GDM1 (cell line): Measurements from ENCODE around the gene PLEKHN1.
A peak's percentile ranks its signal among the peaks of the same experiment; 100 is the strongest.
"Not testable (repeated sequence)": the region's sequence is repeated elsewhere in the genome, so short reads cannot be mapped to it uniquely, and the experiment has no call there.

Experiments used
- DNase-seq: peaks from one replicate; lab custom pipeline; 2025; lab: John Stamatoyannopoulos, UW

The PLEKHN1 gene

DNA sequence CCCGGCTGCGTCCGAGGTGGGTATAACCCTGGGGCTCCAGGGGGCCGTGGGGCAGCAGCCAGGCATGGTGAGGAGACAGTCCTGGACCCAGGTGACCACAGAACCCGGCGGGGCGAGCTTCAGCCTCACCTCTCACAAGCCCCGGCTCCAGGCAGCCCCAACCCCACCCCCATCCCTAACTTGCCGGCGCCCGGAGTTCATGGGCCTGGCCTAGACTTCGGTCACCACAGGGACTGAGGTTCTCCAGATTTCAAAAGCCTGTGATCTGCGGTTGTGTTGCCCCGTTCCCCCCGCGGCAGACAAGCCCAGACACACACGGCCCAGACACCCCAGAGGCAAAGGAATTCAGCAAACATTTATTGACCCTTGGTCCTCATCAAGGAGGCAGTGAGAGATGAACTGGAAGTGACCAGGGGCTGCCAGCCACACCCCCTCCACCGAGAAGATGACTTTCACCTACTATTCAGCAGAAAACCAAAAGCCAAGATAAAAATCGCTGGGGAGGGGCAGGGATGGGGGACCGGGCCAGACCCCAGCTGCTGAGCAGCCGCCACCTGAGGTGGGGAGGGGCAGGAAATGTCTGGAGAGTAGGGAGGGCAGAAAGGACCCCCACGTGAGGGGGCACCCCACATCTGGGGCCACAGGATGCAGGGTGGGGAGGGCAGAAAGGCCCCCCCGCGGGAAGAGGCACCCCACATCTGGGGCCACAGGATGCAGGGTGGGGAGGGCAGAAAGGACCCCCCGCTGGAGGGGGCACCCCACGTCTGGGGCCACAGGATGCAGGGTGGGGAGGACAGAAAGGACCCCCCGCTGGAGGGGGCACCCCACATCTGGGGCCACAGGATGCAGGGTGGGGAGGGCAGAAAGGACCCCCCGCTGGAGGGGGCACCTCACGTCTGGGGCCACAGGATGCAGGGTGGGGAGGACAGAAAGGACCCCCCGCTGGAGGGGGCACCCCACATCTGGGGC lies 29.7 kb downstream of the PLEKHN1 start:
- no peak for DNase-seq

DNA sequence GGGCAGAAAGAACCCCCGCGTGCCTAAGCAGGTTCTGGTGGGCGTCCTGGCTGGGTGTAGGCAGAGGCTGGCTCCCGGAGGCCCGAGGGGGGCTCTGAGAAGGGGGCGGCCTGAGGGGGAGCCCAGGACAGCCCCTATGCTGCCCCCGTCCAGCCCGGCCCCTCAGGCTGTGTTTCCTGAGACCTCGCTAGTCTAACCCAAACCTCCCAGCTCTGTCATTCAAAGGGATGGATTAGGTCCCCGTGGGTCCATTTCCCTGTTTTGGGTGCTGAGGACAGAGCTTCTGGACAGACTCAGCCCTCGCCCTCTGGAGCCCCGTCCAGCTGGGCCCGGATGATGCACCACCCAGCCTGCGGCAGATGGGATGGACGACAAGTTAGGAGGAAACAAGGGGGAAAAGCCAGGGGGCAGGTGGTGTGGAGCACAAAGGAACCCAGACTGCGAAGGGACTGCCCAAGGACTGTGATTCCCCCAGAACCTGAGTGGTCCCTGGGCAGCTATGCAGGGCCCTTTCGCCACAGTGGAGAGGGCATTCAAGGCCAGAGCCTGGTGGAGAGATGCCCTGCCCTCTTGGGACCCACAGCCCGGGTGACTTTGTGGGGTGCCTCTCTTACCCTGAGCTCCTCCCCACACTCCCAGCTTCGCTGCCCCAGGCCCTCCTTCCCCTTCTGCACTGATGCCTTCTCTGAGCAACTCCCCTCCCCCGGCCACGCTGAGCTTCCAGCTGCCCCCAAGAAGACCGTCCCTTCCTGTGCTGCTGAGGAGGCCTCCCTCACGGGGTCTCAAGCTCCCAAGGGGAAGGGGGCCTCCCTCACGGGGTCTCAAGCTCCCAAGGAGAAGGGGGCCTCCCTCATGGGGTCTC lies 30.8 kb downstream of the PLEKHN1 start:
- no peak for DNase-seq

DNA sequence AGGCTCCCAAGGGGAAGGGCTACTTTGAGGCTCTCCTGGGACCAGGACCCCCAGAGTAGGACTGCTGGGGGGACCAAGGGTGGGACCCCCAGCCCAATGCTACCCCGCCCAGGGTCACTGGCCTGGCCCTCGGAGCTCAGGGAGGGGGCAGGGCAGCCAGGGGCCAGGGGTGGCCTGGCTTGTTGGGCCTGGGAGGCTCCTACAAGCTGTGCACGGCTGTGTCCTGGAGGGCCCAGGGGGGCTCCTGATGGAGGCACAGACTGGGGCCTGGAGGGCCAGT lies 31.4 kb downstream of the PLEKHN1 start:
- no peak for DNase-seq

DNA sequence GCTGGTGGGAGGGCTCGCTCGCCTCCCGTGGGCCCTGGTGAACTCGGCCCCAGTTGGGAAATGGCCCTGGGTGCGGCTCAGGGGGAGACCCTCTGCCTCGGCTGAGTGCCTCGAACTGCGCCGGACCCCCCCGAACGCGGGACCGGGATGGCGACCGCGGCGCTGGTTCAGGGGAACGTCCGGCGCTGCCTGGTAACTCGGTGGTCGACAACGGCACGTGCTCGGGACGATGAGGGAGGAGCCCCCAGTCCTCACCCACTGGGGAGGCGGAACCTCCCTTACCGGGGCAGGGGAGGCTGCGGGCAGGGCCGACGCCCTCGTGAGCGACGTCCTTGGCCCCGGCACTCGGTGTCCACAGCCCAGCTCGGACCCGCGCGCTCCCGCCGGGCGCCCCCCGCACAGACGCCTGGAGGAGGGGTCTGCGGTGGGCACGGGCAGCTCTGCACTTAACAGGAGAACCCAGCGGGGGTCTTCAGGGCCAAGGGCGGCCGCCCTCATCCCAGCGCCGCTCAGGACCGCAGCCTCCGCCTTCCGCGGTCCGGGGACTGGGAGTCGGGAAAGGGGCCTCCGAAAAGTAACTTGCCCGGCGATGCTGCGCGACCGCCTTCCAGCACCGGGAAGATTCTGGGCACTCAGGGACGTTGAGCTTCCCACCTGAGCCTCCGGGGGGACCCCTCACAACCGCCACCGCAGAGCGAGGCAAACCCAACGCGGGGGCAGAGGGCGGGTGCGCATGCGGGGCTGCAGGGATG lies 31.9 kb downstream of the PLEKHN1 start:
- DNase-seq, result no peak

DNA sequence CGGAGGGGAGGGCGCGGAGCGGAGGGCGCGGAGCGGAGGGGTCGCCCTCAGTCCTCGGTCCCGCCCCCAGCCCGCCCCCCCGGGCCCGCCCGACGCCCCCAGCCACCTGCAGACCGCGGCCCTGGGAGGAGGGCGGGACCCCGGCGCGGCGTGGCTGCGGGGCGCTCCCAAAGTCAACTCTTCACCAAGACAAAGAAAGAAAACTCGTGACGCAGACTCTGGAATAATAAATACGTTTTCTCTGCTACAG lies 32.4 kb downstream of the PLEKHN1 start:
- no peak for DNase-seq

DNA sequence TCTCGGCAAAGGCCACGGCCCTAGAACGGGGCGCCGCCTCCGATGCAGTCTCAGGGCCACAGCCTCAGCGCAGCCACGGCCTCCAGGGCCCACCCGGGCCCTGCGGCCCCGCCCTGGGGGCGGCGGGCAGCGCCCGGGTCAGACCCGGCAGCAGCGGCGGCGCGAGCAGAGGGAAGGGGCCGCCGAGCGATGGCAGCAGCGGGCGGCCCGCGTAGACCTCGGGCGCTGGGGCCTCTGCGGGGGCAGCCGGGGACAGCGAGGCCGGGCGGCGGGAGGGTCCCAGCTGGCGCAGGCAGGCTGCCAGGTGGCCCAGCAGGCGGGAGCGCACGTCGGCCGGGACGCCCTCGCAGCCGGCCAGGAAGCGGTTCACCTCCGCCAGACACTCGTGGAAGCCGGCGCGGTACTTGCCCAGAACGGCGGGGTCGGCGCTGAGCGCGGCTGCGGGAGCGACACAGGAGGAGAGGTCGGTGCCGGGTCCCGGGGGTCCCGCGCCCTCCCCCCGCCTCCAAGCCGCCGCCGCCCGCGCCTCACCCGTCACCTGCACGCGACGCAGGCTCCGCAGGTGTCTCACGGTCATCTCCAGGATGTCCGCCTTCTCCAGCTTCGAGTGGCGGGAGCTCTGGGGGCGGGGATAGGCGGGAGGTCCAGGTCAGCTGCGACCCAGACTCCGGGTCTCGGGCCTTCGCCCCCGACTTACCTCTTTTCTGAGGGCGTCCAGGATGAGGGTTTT lies 32.9 kb downstream of the PLEKHN1 start:
- no peak for DNase-seq

DNA sequence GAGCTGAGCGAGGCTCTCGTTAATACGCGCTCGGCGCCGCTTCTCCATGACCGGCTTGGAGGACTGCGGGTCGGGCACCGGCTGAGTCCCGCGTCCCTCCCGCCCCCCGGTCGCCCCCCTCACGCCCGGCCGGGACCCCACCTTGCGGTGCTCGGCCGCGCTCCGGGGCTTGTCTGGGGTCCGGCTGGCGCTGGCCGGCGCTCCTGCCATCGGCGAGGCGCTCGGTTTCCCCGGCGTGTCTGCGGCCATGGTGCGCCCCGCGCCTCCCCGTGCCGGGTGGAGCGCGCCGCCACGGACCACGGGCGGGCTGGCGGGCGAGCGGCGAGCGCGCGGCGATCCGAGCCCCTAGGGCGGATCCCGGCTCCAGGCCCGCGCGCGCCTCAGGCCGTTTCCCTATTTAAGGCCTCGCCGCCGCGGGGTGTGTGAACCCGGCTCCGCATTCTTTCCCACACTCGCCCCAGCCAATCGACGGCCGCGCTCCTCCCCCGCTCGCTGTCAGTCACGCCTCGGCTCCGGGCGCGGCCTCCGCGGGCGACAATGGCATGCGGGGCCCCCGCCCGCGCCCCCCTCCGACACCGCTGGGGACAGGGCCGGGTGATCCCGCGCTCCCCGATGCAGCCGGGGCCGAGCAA lies 33.6 kb downstream of the PLEKHN1 start, which contains the start of gene HES4:
Gene HES4, minus strand, starts transcription at position 373 of the 632 bp plus-strand sequence. Its CDS starts 124 bp downstream, at position 249.
- peak; percentile 51 for DNase-seq

DNA sequence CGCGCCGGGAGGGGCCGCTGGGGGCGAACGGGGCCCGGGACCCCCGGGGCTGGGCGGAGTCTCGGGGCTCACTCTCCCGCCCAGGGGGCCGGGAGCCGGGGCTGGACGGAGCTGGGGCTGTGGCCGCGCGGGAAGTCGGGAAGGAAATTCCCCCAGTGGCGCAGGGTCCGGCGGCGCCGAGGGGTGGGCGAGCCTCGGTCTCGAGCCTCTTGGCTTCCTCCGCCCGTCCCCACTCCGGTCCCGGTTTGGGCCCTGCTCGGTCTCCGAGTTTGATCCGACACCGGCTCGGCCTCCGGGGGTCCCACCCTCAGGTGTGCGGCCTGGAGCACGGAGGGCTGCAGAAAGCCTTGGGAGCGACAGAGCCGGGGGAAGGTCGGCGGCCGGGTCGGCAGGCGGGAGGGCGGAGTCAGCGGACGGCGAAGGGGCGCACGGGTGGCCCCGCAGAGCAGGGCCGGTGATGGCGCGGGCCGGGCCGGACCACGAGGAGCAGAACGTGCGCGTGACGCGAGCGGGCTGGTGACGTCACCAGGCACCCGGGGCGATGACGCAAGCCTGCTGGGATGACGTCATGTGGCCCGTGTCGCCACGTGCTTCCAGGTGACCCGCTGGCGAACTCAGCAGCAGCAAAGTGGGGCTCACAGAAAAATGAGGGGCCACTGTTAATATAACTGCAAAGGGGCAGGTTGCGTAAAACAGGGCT lies 34.2 kb downstream of the PLEKHN1 start:
- DNase-seq, result peak; percentile 32

DNA sequence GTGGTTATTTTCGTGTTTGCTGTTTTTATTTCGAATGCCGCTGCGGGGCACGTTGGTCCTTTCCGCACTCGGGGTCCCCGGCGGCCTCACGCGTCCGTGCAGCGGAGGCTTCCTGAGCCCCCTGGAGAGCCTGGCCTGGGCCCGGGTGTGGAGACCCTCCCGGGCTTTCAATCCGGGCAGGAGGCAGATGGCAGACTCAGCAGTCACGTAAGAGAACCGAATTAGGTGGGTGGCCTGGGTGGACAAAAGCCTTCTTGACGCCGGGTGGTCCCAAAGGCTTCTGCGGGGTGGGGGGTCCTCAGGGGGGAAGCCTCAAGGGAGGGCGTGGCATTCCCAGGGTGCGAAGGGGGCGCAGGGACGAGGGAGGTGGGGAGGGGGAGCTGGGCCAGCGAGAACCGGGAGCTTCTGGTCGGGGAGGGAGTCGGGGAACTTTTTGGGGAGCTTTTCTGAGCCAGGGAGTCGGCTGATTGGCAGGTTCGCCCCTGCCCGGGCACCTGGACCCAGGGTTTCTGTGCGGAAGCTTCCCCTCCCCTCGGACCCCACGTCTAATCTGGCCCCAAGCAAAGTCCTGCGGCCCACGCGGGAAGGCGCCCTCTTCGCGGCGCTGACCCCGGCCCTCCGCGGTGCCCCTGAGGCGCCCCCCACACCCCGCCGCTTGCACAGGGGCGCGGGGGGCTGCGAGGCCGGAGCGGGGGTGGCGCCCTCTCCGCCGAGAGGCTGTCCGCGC lies 34.9 kb downstream of the PLEKHN1 start:
- no peak for DNase-seq

DNA sequence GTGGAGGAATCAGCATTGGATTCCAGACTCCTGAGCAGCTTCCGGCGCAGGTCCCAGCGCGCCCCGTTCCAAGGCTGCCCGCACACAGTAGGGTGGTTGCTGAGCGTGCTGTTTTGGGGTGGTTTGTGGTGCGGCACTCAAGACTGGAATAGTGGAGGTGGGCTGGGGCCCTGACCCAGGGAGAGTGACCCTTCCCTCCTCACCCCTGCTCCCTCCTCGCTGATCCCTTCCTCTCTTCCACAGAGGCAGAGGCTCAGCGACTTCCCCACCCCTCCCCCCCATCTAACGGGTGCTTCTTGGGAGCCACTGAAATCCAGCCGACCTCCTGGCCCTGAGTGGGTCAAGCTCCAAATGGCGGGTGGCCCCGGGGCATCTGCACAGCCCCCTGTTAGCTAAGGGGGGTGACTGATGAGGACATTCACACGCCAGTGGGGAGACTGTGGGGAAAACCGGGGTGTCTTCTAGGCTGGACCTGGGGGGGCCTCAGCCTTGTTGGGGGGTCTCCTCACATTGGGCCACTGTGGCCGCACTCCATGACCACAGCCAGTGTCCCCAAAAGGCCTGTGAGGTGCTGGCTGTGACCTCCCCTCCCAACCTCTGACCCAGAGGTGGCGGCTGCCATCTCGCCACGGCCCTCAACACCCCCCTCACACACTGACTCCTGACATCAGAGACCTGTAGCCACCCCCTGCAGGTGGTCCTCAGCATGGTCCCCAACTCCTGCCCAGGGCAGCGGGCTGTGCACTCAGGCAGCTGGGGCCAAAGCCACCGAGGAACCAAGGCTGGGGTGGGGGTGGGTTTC lies 37.5 kb downstream of the PLEKHN1 start:
- DNase-seq, result no peak

DNA sequence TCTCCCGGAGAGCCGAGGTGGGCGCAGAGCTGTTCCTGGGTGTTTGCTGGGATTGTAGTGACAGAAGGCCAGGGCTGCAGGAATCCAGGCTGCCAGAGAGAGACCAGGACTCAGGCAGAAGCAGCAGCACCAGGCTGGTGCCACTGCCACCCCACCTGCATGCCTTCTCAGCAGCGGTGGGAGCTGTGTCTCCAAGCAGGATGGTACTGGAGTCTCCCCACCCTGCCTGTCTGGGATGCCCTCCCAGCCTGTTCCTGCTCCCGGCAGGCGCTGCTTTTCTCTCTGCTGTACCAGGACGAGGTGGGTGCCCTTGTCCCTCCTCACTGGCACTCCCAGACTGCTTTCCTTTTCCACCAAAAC lies 38.1 kb downstream of the PLEKHN1 start:
- DNase-seq, result no peak

DNA sequence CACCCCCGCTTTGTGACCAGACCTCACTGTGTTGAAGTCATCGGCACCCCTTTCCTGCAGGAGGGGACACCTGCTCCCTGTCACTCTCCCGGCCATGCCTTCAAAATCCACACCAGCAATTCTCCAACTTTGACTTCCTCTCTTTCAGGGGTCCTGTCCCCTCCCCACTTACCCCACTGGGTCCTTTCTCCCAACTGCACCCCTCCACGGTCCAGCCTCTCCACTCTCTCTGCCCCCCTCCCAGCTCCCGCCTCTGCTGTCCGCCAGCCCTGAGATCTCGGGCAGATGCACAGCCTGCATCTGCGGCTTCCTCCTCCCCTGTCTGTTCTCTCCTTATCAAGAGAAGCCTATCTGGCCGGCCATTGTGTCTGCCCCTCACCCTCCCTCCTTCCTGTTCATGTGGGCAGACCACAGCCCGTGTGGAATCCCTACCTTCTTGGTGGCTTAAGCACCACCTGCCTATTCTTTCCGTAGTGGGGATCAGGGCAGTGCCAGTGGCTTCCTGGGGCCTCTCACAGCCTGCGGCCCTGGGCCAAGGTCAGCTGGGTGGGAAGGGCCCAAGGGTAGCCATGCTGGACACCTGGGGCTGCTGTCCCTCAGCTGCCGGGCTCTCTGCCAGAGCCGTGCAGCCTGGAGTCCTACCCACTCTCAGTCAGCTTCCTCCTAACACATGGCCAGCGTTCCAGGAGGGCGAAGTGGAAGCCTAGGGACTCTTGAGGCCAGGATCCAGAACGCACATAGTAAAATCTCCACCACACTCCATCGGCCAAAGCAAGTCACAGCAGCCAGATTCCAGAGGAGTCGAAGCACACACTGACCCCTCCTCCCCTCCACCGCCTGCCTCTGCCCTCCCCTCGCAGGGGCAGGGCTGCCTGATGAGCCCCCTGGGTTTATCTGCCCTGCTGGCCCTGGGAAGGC lies 38.8 kb downstream of the PLEKHN1 start:
- peak; percentile 39 for DNase-seq

DNA sequence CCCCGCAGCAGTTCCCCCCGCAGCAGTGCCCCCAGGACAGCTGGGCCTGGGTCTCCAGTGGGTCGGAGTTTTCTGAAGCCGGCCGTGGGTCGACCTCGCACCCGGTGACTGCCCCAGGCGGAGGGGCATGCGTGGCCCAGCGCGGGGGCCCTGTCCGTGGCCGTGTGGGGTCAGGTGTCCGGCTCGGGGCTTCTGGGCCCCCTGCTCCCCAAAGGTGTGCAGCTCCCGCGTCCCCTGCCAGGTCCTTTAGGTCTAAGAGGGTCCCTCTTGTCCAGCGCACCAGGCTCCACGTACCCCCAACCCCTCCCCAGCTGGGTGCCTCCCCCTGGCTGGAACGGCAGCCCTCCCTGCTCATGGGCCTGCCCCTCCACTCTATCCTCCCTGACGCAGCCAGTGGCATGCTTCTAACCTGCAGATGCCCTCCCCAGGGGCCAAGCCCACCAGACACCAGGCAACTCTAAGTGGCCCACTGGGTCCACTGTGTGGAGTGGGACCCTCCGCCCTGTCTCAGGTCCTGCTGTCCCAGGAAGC lies 39.6 kb downstream of the PLEKHN1 start:
- DNase-seq, result no peak

DNA sequence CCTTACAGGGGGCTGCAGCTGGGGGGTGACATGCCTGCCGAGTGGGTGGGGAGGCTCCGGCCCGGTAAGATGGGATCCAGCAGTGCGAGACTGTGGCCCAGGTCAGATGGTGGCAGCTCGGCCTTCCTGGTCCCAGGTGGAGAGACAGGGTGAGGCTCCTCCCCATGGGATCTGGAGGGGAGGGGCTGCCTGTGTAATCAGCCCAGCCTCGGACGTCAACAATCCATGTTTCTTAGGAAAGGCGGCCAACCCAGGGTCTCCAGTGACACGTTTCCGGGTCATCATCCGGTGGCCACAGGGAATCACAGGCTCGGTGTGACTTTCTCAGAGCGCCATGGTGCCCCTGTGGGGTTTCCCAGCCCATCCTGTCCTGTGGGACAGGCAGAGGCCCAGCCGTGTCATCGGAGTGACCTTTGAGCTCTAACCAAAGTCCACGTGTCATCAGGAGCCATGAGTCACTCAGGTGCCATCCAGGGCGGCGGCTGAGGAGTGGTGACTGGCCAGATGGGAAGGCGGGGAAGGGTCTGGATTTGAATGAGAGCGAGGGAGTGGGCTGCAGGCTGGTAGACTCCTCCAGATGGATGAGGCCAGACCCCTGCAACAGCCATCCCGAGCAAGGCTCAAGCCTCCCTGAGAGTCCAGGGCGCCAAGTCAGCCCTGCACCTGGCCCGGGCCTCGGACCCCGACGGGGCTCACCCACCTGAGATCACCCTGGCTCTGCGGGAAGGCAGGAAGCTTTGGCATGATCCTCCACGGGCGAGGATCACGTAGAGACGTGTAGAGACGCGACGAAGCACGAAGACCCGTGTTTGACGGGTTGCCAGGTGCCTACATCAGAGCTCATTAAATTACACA lies 40.2 kb downstream of the PLEKHN1 start:
- no peak for DNase-seq

DNA sequence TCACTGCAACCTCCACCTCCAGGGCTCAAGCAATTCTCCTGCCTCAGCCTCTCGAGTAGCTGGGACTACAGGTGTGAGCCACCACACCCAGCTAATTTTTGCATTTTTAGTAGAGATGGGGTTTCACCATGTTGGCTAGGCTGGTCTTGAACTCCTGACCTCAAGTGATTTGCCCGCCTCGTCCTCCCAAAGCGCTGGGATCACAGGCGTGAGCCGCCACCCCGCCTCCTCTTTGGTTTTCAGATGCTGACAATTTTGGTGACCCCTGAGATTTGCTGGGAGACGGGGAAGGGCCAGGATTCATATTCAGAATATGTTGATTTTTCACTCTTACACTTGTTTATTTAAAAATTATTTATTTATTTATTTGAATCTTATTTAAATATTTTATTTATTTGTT lies 43.8 kb downstream of the PLEKHN1 start:
- DNase-seq, result not testable (repeated sequence)

DNA sequence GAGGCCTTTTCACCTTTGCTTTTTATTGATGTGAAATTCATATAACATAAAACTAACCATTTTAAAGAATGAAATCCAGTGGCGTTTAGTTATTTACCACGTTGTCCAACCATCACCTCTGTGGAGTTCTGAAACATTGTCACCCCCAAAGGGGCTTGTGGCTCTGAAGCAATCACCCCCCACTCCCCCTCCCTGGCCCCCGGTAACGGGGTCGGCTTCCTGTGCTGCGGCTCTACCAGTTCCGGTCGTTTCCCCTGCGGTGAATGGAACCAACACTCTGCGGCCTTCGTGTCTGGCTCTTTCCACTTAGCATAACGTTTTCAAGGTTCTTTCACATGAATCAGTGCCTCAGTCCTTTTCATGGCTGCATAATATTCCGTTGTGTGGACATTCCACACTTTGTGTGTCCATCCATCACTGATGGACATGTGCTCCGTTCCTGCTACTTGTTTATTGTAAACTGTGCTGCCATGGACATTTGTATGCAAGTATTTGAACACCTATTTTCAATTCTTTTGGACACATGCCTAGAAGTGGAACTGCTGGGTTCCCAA lies 45.2 kb downstream of the PLEKHN1 start:
- no peak for DNase-seq

DNA sequence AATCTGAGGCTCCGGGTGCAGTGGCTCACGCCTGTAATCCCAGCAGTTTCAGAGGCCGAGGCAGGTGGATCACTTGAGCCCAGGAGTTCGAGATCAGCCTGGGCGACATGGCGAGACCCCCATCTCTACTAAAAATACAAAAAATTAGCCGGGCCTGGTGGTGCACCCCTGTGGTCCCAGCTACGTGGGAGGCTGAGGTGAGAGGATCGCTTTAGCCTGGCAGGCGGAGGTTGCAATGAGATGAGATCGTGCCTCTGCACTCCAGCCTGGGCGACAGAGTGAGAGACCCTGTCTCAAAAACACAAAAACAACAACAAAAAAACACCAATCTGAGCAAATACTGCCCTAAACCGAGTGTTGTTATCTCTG lies 46.4 kb downstream of the PLEKHN1 start:
- DNase-seq, result not testable (repeated sequence)
